ENCODE measurements around the gene CPNE4.

DNA sequence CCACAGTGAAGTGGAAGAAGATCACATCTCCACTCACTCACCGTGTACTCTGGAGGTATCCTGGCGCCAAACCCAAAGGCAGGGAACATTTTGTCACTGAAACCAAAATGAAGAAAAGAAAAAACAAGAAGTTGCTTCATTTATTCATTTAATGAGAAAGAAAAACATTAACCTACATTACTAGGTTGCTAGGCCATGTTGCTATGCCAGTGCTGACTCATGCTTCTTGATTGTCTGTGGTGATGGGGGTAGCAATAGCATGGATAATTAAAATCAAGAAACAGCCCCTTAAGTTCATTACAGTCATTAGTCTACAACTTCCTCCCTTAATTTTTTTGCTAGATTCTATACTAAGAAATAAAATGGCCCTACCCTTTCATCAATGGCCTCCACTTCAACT lies 479.4 kb downstream of the CPNE4 start:
- TF ChIP-seq EZH2 (IDR thresholded peaks at IDR 0.05; ENCODE audit: low read length, unreplicated experiment): no peak
- TF ChIP-seq, protein P1, sequence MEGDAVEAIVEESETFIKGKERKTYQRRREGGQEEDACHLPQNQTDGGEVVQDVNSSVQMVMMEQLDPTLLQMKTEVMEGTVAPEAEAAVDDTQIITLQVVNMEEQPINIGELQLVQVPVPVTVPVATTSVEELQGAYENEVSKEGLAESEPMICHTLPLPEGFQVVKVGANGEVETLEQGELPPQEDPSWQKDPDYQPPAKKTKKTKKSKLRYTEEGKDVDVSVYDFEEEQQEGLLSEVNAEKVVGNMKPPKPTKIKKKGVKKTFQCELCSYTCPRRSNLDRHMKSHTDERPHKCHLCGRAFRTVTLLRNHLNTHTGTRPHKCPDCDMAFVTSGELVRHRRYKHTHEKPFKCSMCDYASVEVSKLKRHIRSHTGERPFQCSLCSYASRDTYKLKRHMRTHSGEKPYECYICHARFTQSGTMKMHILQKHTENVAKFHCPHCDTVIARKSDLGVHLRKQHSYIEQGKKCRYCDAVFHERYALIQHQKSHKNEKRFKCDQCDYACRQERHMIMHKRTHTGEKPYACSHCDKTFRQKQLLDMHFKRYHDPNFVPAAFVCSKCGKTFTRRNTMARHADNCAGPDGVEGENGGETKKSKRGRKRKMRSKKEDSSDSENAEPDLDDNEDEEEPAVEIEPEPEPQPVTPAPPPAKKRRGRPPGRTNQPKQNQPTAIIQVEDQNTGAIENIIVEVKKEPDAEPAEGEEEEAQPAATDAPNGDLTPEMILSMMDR (conservative IDR thresholded peaks at IDR 0.05; ENCODE audit: low read depth, low read length): no peak
